GM11168 (cell line): Measurements from ENCODE around the gene ALDOC.
"Not testable (repeated sequence)": the region's sequence is repeated elsewhere in the genome, so short reads cannot be mapped to it uniquely, and the experiment has no call there.

Source experiments
- in situ Hi-C: fragments of 300-500 bp; cut with MboI; formaldehyde crosslinking; loops from one replicate; pipeline ENCODE4 v1.12.0; 2022; ENCODE audit warnings: low sequenced_read_pairs; ENCODE audit not compliant: unreplicated experiment

The ALDOC gene

DNA sequence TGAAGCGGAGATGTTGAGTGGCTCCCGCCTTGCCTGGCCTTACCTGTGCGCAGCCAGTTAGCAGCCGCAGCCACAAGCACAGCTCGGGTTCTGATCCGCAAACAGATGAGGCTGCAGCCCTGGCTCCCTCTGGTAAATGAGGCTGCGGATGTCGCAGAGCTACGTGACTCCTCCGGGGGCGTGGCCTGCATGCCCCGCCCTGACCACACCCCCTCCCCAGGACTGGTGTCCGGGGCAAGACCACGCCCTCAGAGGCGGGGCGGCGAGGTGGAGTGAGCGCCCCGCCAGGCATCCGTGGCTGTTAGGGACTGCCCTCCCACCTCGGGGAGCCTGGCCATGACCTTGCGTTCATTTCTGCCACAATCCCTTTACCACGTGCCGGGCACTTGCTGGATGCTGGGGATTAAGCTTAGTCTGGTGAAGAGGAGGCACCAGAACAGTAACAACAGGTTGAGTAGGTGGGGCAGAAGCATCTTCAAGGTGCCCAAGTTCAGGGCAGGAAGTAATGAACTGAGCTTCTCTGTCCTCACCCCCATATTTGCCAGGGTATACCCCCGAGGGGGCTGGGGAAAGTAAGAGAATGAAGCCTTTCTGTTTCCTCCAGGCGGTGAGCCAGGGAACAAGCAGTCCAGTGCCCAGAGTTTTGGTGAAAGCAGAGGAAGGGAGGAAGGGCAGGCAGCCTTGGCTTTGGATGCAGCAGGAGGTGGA lies at the start of gene ALDOC:
ALDOC (minus strand) TSS at position 138 of the 708 bp plus-strand sequence. CDS start 1,363 bp downstream, outside the sequence.
- in situ Hi-C loops, result no loop called here

DNA sequence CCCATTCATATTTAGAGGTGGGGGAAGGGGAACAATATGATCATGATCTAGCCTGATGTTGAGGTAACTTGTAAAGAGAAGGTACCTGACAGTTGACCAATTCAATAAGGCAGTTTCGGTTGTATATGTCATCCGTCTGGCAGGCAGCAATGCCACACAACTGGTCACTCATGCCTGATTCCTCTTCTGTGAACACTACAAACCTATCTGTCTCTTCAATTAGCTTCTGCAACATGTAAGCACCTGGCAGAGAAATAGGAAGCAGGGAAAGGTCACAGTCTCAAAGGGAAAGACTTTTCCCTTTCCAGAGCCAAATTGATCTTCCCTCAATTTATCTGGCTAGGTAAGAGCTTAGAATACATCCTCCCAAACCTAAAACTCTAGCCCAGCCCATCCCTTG lies 47.5 kb upstream of the ALDOC start:
- in situ Hi-C loops, result no loop called here

DNA sequence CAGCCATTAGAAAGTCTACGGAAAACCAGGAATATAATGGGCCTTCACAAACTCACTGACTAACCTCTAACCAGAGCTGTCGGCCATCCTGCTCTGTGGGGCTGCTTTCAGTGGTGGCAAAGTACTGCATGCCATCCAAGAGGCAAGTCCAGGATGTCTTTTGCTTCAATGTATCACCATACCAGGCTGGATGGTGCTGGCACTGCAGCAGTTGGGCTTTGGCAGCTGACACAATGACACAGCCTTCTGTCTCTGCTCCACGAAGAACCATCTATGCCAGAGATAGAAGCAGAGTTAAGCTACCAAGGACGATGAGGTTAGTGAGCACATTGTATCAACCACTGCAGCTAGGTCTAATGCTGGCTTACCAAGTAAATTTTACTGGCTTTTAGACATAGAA lies 47.0 kb upstream of the ALDOC start:
- in situ Hi-C loops, result no loop called here

DNA sequence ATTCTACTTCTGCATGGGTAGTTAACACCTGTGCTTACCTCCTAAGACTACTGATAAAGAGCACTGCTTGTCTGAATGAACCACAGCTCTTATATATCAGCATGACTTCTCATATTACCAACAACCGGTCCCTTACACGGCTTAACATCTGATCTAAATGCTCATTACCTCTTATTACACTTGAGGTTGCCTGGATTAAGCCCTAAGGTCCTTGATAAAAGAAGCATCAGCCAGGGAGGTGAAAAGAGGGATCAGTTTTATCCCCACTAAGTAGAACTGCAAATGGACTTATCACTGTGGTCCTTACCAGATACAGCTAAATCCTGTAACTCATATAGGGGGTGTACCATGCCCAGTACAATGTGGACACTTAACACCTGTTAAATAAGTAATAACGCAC lies 45.5 kb upstream of the ALDOC start:
- in situ Hi-C loops, result no loop called here

DNA sequence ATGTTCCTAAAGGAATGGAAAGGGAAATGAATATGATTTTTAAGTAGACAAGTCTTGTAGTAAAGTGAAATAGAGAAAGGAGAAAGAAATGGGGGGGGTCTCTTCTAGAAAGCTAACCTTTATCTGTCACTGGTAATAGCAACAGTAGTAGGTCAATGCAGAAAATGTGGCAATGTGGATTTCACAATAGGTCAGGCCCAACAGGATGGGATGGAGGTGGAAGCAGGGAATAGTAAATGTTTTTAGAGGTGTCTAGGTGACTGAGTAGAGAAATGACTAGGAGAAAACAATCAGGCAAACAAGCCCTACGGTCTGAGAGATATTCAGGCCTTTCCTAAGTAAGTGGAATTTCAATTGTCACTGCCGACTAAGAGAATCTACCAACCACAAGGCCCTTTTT lies 43.3 kb upstream of the ALDOC start:
- in situ Hi-C loops, result no loop called here

DNA sequence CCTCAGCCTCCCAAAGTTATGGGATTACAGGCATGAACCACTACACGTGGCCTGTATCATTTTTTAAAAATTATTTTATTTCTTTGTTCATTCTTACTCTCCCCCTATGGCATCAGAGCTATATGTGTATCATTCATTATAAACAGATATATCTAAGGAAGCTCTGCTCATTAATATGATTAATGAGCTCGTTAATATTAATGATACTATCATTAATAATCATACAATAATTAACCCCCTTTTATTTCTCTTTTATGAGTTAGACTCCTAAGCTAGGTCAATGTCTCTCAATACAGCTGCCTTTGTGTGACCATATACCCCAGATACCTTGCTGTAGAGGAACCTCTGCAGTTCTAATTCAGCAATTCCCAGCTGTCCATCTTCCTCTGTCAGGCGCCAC lies 41.8 kb upstream of the ALDOC start:
- in situ Hi-C loops, result no loop called here

DNA sequence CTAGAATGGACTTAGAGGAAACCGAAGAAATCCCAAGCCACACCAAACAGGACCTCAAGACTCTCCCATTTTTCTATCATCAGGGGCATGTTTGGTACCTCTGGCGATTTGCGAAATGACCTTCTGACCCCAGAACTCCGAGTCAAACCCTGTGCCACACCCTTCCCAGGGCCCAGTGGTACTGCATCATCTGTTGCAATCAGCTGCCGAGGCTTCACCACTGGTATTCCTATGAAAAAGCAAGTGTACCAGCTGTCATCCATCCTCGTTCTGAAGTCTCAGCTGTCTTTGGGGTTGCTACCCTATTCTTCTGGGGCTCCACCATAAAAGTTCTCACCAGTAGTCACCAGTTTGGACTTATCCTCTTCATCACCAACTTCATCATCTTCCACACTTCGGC lies 39.6 kb upstream of the ALDOC start:
- in situ Hi-C loops, result no loop called here

DNA sequence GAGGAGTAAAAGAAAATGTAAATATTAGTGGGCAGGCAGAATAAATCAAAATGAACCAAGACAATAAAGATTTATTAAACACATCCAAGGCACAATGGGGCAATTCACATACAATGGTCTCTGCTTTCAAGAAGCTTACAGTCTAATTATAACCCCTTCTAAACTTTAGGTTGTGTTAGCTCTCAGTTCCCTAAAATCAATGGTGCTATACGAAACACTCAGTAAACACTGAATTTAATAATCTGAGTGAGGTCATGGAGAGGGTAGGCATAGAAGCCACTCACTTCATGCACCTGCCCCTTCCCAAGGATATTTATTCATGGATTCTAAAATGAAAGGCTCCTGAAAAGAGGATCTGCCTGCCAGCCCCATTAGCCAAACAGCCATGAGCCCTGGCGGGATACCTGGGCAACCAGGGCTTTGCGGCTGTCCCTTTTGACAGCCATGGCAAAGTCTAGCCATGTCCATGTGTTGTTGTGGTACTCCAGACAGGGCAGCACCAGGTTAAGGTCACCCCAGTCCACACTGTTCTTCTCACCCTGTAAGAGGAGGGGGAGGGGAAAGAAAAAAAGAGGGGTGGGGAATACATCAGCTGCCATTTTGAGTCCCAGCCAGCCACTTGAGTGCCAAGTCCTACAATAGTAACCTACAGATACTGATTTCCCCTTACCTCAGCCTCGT lies 38.7 kb upstream of the ALDOC start:
- in situ Hi-C loops, result no loop called here

DNA sequence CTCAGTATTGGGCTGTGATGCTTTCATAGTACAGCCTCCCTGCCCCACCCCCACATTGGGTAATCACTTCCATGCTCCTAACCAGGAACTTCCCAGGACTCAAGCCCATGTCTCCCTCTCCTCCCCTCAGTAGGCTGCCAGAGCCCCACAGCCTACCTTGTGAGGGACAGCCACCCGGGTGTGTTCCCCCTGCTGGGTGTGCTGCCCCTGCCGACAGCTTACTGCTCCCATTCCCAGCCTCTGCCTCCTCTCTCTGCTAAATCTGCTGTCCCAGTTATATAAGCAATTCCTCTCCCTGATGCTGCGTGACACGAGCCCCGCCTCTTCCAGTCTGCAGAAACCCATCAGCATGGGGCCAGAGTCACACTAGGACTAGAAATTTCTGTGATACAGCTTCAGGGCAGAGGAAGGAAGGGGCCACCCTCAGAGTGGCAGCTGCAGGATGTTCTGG lies 37.3 kb upstream of the ALDOC start, which contains the start of gene RSKR:
RSKR (minus strand) TSS at position 255 of the 451 bp plus-strand sequence; CDS start at position 231, 24 bp downstream.
- in situ Hi-C loops, result no loop called here

DNA sequence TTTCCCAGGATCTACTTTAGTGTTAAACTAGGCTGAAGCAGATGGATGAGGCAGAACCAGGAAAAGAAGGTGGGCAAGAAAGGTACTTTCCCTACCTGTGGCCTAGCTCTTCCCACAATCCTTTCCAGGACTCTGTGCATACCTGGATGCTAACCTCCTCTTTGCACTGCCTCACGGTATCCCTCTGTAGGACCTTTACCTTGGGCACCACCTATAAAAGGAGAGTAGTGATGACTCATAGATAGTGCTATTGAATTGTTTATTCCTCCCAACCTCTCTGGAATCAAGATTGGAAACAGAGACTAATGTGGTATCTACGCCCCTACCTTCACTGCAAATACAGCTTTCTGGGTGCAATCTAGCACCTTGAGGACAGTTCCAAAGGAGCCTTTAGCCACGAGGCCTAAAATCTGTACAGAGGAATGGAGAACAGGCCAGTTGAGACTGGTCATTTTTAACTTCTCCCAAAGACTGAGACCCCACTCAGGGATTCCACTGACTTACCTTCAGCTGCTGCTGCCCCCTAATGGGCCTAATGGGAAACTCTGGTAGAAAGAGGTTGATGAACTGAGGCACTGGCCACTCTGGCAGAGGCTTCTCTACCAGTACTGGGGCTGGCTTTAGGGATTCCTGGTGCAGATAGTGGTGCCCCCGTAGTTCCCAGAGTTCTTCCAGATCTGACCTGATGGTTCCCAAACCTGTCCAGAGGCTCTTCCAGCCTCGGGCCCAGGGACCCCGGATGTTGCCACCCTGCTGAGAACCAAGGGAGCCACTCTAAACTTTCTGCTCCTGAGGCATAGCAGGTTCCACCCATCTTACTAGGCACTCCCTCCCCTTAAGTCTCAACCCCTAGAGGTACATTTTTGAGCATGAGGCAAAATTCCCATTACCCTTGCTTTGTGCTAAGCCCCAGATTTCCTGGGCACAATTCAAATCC lies 36.5 kb upstream of the ALDOC start:
- in situ Hi-C loops, result no loop called here

DNA sequence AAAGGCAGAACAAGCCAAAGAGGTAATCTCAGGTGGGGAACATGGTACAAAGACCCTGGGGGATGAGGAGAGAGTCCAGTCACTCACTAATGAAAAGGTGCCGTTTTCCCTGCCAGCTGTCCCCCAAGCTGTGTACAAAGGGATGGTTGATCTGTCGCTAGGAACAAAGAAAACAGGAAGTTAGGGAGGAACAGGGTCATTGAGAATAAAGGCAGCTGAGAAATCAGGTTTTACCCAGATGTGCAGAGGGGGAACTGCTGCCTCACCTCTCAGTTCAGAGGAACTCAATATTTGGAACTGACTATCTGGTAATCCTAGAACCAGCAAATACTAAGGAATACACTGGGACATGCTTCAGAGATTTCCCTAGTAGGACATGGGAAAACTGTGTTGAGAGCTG lies 35.8 kb upstream of the ALDOC start:
- in situ Hi-C loops, result no loop called here

DNA sequence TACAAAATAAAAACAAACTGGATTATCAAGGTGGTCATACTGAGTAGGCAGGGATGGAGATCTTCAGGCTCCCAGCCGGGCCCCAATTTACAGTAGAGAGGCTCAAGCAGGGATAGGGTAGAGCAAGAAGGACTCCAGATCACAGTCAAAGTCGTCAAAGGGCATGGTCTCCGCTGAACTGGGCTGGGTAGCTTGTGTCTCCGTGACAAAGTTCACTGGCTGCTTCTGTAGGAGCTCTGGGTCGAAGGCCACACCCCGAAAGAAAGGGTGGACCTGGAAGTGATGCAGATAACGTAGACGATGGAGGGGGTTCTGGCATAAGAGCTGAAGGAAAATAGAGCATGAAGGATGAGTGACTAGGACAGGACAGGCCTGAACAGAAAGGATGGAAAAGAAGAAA lies 33.7 kb upstream of the ALDOC start:
- in situ Hi-C loops, result no loop called here

DNA sequence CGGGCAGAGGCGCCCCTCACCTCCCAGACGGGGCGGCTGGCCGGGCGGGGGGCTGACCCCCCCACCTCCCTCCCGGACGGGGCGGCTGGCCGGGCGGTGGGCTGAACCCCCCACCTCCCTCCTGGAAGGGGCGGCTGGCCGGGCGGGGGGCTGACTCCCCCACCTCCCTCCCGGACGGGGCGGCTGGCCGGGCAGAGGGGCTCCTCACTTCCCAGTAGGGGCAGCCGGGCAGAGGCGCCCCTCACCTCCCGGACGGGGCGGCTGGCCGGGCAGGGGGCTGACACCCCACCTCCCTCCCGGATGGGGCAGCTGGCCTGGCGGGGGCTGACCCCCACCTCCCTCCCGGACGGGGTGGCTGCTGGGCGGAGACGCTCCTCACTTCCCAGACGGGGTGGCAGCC lies 27.3 kb upstream of the ALDOC start:
- in situ Hi-C loops, result not testable (repeated sequence)

DNA sequence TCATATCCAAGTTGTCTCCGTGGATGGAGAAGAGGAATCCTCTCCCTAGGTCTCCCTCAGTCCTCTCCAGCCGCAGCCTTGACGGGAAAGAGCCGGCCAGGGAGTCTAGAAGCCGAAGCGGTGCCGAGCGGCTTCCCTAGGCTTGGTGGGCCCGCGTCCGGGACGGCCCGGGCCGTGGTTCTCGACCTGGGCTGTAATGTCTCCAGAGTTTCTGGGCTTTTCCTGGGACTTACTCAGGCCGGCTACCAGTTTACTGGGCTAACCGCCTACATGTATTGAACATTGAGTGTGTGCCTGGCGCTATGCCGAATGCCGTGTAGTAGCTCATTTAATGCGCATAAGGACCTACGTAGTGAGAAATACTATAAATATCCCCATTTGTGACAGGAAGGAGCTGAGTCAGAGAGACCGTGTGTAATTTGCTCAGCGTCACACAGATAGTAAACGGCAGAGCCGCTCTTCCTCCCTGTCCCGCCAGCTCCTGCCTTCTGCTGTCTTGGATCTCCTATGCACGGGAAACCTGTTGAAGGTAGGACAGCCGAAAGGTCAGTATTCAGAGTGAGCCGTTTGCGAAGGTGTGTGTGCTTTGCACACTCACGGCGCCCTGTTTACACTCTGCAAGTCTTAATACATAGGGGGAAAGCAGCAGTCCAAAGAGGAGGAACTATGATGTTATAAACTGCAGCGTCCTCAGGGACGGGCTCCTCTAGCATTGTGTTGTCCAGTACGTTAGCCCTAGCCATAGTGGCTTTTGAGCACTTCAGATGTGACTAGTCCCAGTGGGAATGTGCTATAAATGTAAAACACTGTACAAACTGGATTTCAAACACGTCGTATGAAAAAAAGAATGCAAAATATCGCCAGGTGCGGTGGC lies 22.9 kb upstream of the ALDOC start:
- in situ Hi-C loops, result no loop called here

DNA sequence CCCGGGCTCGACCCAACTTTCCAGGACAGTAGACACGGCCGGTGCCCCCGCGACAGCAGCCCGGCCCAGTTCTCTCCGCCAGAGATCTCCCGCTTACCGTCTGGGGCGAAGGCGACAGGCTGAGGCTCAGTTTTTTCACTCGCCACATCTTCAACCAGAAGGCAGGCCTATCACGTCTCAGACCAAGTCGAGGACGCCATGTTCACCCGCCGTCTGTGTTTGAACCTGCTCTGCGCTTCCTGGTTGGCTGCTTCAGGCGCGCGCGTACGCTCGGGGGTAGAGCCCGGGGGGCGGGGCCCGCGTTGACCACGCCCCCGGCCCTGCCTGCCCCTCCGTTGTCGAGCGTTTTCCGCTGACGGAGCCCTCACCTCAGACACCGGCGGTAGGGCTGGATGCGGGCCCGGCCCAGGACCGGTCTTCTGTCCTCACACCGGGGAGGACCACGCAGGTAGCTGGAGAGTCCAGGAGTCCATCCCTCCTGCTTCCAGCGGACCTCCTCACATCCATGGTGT lies 22.2 kb upstream of the ALDOC start, which contains the start of gene SPAG5:
SPAG5 (minus strand) TSS at position 227 of the 512 bp plus-strand sequence; CDS start at position 148, 79 bp downstream.
- in situ Hi-C loops, result no loop called here

DNA sequence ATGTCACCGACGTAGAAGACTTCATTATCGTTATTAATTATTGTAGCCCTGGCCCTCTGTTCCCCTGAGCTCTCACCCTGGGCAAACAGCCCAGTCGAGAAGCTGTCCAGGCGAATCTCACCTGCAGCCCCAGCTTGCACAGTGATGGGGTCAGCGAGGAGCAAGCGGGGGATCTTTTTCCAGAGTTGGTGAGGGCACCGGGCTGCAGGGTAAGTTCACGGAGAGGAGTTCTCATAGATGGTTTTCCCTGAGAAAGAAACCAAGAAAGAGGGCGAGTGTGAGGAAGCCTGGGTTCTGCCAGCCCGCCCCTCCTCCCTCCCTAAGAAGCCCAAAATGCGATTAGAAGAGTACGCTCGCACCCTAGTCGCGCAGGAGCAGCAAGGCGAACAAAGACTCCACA lies 21.7 kb upstream of the ALDOC start:
- in situ Hi-C loops, result no loop called here

DNA sequence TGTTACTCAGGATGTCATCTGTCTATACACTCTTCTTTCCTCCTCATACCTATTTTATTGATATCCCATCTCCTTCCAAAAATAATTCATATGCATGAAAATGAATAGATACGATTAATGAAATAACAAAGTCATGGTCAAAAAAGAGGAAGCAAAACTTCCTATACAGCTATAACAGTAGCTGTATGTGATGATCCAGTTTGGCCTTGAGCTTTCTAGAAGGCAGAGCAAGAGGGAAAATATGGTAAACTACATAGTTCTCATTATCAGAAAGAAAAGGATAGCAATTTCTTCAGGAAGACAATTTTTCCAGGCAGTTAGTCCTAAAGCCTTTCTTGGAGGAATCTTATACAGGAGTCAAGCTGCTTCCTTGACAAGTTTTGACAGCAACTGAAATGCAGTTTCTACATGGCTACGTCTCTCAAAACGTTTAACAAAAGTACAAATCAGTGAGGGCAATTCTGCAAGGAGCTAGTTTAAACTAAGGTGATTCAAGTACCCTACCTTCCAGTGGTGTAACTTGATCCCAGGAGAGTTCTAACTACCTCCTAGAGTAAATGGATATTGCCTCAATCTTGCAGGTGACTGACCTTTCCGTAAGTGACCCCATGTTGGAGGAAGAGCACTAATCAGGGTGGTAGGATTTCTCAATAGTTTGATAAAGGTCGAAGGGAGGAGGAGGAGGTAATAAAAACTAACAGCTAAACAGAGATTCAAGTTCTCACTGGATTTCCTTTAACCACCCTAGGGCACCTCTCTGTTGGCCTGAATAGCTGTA lies 21.1 kb upstream of the ALDOC start:
- in situ Hi-C loops, result no loop called here

DNA sequence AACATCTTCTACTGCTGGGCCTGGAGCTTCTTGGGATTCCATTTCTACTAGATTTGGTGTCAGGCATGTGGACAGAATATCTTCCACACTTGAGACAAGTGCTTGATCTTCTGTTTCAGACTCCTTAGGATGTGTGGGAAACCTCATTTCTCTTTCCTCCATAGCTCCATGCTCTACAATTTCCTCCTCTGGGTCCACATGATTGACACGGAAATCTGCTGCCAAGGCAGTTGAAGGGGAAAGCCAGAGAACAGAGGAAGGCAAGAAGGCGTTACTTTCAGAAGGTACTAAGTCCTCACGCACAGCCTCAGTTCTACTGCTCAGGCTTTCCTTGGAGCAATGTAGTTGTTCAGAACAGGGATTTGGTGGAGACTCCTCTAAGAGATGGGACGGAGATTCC lies 15.6 kb upstream of the ALDOC start:
- in situ Hi-C loops, result no loop called here

DNA sequence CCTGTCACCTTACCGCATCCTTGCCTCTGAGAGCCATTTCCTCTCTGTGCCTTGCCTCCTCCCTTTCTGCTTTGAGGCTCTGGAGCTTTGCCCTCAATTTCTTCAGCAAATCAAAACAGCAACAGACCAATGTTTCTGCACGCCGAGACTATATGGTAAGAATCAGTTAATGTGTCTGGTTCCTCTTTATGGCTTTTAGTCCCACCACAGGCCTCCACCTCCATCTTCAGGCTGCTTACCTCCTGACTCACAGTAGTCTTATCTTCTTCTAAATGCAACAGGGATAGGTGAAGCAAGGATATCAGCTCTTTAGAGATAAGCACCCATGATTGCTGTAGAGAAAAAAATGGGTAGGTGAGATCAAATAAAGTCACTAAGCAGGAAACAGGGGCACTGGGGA lies 9.2 kb upstream of the ALDOC start:
- in situ Hi-C loops, result no loop called here
